GM12878 (cell line): ENCODE results near the gene SLC4A5. TPM values are rescaled to one million over a fixed set of nuclear protein-coding genes. Genes with fewer than 3 reads are reported as not detected.

Experiments
- ATAC-seq: fragments of 200-7000 bp; cut with Tn5 transposase; 3 replicates; pipeline ENCODE4 v1.9.1; 2020; ENCODE audit warnings: mild to moderate bottlenecking, moderate library complexity
- BruUV-seq: library from RNA; stranded (reverse); fragments of 400-500 nt; replicated peaks from 2 replicates; lab custom pipeline; 2021; lab: Mats Ljungman, UMichigan
- CTCF ChIA-PET: fragments of 300-600 bp; sonication (Branson Sonifier 250); formaldehyde crosslinking; extraction: SDS; loops from one replicate; lab custom pipeline; 2021; ENCODE audit warnings: inconsistent platforms; lab: Yijun Ruan, JAX
- POLR2A ChIA-PET: fragments of 350-600 bp; formaldehyde crosslinking; extraction: SDS; loops from one replicate; lab custom pipeline; 2021; ENCODE audit warnings: inconsistent platforms; lab: Charles Lee
- RAD21 ChIA-PET: fragments of 300-600 bp; sonication (Branson Sonifier 250); formaldehyde crosslinking; loops from one replicate; lab custom pipeline; 2023; ENCODE audit warnings: antibody characterized with exemption; ENCODE audit not compliant: unreplicated experiment; lab: Charles Lee
- SMC1A ChIA-PET: fragments of 300-600 bp; sonication (Branson Sonifier 250); formaldehyde crosslinking; loops from one replicate; lab custom pipeline; 2023; ENCODE audit not compliant: unreplicated experiment, uncharacterized antibody; lab: Charles Lee
- DNase-seq: peaks from one replicate; pipeline ENCODE4 v3.0.0-alpha.2; 2011; ENCODE audit warnings: low read depth, low spot score
- FAIRE-seq: peaks from 3 replicates; lab custom pipeline; 2011; peaks lifted over from hg19 to GRCh38; lab: Jason Lieb, UNC
- H2AFZ ChIP-seq: 2 replicates; pipeline ENCODE4 v1.6.0; 2011; ENCODE audit warnings: low read depth, low read length, control low read depth; ENCODE audit not compliant: control insufficient read depth
- H3K27ac ChIP-seq: 2 replicates; pipeline ENCODE4 v1.5.1; 2011; ENCODE audit warnings: control low read depth; ENCODE audit not compliant: control insufficient read depth, insufficient read depth
- H3K27me3 ChIP-seq, 2 experiments: replicated peaks in 1 of 2; 2 replicates each; pipeline versions ENCODE4 v1.6.0 to v1.6.1; 2011; ENCODE audit warnings: low read length in 1 of 2; ENCODE audit not compliant: control insufficient read depth in 2 of 2, insufficient read depth in 2 of 2
- H3K36me3 ChIP-seq, 2 experiments: 2 replicates each; pipeline ENCODE4 v1.5.1; 2011; ENCODE audit warnings: low read length in 1 of 2; ENCODE audit not compliant: control insufficient read depth in 2 of 2, insufficient read depth in 2 of 2
- H3K4me1 ChIP-seq: 2 replicates; pipeline ENCODE4 v1.6.1; 2011; ENCODE audit warnings: mild to moderate bottlenecking, low read length, moderate library complexity, mixed read lengths; ENCODE audit not compliant: control insufficient read depth, insufficient read depth
- H3K4me2 ChIP-seq: 2 replicates; pipeline ENCODE4 v1.6.0; 2011; ENCODE audit warnings: control low read depth; ENCODE audit not compliant: control insufficient read depth, insufficient read depth
- H3K4me3 ChIP-seq: fragments of 200-600 bp; sonication (generic); 2 replicates; pipeline ENCODE4 v1.5.1; 2016
- H3K79me2 ChIP-seq: 2 replicates; pipeline ENCODE4 v1.6.0; 2011; ENCODE audit warnings: low read length; ENCODE audit not compliant: control insufficient read depth, insufficient read depth
- H3K9ac ChIP-seq: 2 replicates; pipeline ENCODE4 v1.8.0; 2011; ENCODE audit warnings: low read length, control low read depth, mixed read lengths; ENCODE audit not compliant: control insufficient read depth, insufficient read depth
- H3K9me3 ChIP-seq: replicated peaks from 3 replicates; pipeline ENCODE4 v1.5.1; 2011; ENCODE audit warnings: mild to moderate bottlenecking, low read length; ENCODE audit not compliant: control insufficient read depth, insufficient read depth
- H4K20me1 ChIP-seq: 2 replicates; pipeline ENCODE4 v1.6.0; 2011; ENCODE audit not compliant: control insufficient read depth, insufficient read depth
- ASH2L ChIP-seq: fragments of 300-600, 200-600 bp; sonication (generic); IDR thresholded peaks from 2 replicates; pipeline ENCODE4 v1.6.1; 2017; ENCODE audit warnings: low read depth, mild to moderate bottlenecking, borderline replicate concordance
- CBX5 ChIP-seq: sonication (generic); IDR thresholded peaks from 2 replicates; pipeline ENCODE4 v1.6.1; 2016; ENCODE audit warnings: low read depth, moderate library complexity, mild to moderate bottlenecking, inconsistent platforms
- CEBPB ChIP-seq, 2 experiments: fragments of 150-350 bp in 1 of 2; IDR thresholded peaks; 2 replicates each; pipeline ENCODE4 v1.6.1; 2012 to 2014; ENCODE audit warnings: low read depth in 2 of 2, low read length in 2 of 2, borderline replicate concordance in 1 of 2, inconsistent platforms in 1 of 2
- GABPA ChIP-seq: IDR thresholded peaks from 2 replicates; pipeline ENCODE4 v1.6.1; 2014; ENCODE audit warnings: antibody characterized with exemption, low read depth, mild to moderate bottlenecking, inconsistent platforms
- NRF1 ChIP-seq: conservative IDR thresholded peaks from 2 replicates; pipeline ENCODE4 v1.6.1; 2011; ENCODE audit warnings: mild to moderate bottlenecking, low read depth, low read length, improper control_type of control experiment
- WGBS: methylation state at CpG from one replicate; pipeline ENCODE4 v1.1.6; 2016; ENCODE audit warnings: low lambda C conversion rate; ENCODE audit not compliant: insufficient replicate concordance, insufficient coverage; ENCODE audit errors: missing lambda C conversion rate; 5-methylcytosine and 5-hydroxymethylcytosine counted together
- in situ Hi-C: fragments of 300-500 bp; cut with MboI; formaldehyde crosslinking; loops from 9 replicates; pipeline ENCODE4 v1.14.3; 2018; ENCODE audit warnings: mixed read lengths
- intact Hi-C: fragments of 100-400 bp; cut with micrococcal nuclease; formaldehyde crosslinking; loops from one replicate; pipeline ENCODE4 v1.14.2; 2022; ENCODE audit not compliant: unreplicated experiment
- polyA plus RNA-seq, 11 experiments: library from polyadenylated mRNA; depleted of rRNA in 4 of 11; unstranded in 6 of 11; stranded (reverse) in 5 of 11; fragments of >200 nt; fragmentation: Nextera tagmentation in 4 of 11; fragmentation: Illumina TruSeq in 1 of 11; extraction: Ambion mirVana in 4 of 11; extraction: Trizol in 1 of 11; gene quantifications; 1 replicate in 1 of 11; 2 replicates in 10 of 11; pipeline versions ENCODE4 v1.2.1 to v1.2.3, GENCODE V29; 2011 to 2016; ENCODE audit warnings: inconsistent platforms in 2 of 11, missing spikeins in 2 of 11, low read depth in 1 of 11
- total RNA-seq, 4 experiments: library from RNA; depleted of rRNA in 3 of 4; stranded (reverse); fragments of >200 nt in 3 of 4; fragmentation: Illumina TruSeq in 1 of 4; extraction: Trizol in 1 of 4; gene quantifications; 2 replicates each; pipeline versions ENCODE4 v1.2.1 to v1.2.3, GENCODE V29; 2013 to 2021
- TF ChIP-seq, protein P1 (sequence below): fragments of 450-650 bp; formaldehyde crosslinking; IDR thresholded peaks from 2 replicates; pipeline ENCODE4 v1.4.0; 2020; ENCODE audit warnings: mild to moderate bottlenecking, moderate library complexity

SLC4A5 gene
- total and polyA plus RNA-seq, 10 of the 15 experiments (the other 5 are each of a cell fraction or from before 2014, with no cell fraction given) = 0.15 to 4.7 (median 1.6) TPM

DNA sequence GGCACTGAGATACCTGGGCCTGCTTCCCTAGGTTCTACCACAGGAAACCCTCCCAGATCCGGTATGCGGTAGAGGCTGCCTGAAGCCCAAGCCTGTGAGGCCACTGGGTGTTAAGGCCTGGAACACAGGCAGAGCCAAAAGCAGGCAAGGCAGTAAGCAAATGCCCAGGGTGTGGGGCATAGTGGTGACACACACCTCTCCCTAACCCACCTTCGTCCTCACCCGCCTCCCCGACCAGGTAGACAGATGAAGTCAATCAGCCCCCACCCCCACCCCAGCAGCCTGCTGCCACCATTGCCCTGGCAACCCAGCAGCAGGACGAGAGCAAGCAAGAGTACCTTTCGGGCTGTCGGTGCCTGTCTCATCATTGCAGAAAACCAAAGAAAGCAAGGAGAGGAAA is 30.8 kb upstream of the SLC4A5 start:
- FAIRE-seq (no peak), ATAC-seq (no peak), DNase-seq (no peak)
- in situ Hi-C loops = no loop called here
- intact Hi-C loops = no loop called here
- POLR2A ChIA-PET = no interaction called here
- Histone ChIP-seq H3K27me3 (no peaks in the 10 kb centered on the region), H3K79me2 (no peaks in the 10 kb centered on the region; the same call in 1 of the 2 replicates), H3K9me3 (no peaks in the 10 kb centered on the region), H3K4me3 (no peak overlapping the region), H3K27ac (no peak overlapping the region), H3K4me2 (no peak overlapping the region), H2AFZ (no peak overlapping the region), H4K20me1 (0 out of 2 replicates have a peak, but pooled peaks cover under 1% of the 10 kb centered on the region), H3K36me3 (peaks cover 20 to 24% of the 10 kb centered on the region in 2 experiments; a peak in 3 of 4 replicates), H3K9ac (no peak overlapping the region), H3K4me1 (no peaks in the 10 kb centered on the region; the same call in 1 of the 2 replicates)
- no TSS peak for BruUV-seq
- CTCF ChIA-PET = no interaction called here
- SMC1A ChIA-PET = no interaction called here
- RAD21 ChIA-PET = no interaction called here
- TF ChIP-seq CEBPB (IDR thresholded peaks at IDR 0.05; ENCODE audit: borderline replicate concordance in 1 of 2, low read depth in 2 of 2, low read length in 2 of 2) = no peak
- no peak for TF ChIP-seq CBX5
- TF ChIP-seq GABPA = no peak
- TF ChIP-seq NRF1 = no peak
- TF ChIP-seq ASH2L = no peak
- TF ChIP-seq, protein P1, sequence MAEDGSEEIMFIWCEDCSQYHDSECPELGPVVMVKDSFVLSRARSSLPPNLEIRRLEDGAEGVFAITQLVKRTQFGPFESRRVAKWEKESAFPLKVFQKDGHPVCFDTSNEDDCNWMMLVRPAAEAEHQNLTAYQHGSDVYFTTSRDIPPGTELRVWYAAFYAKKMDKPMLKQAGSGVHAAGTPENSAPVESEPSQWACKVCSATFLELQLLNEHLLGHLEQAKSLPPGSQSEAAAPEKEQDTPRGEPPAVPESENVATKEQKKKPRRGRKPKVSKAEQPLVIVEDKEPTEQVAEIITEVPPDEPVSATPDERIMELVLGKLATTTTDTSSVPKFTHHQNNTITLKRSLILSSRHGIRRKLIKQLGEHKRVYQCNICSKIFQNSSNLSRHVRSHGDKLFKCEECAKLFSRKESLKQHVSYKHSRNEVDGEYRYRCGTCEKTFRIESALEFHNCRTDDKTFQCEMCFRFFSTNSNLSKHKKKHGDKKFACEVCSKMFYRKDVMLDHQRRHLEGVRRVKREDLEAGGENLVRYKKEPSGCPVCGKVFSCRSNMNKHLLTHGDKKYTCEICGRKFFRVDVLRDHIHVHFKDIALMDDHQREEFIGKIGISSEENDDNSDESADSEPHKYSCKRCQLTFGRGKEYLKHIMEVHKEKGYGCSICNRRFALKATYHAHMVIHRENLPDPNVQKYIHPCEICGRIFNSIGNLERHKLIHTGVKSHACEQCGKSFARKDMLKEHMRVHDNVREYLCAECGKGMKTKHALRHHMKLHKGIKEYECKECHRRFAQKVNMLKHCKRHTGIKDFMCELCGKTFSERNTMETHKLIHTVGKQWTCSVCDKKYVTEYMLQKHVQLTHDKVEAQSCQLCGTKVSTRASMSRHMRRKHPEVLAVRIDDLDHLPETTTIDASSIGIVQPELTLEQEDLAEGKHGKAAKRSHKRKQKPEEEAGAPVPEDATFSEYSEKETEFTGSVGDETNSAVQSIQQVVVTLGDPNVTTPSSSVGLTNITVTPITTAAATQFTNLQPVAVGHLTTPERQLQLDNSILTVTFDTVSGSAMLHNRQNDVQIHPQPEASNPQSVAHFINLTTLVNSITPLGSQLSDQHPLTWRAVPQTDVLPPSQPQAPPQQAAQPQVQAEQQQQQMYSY (CRISPR knock-in tag) = no peak
- 84% methylated on average over 7 of the region's 8 CpGs for WGBS
